Neutrophil (primary cell): ENCODE results near the gene SLC25A45.

Experiments
- H3K27ac ChIP-seq: fragments of 200-600 bp; sonication (generic); 2 replicates; pipeline ENCODE4 v1.5.1; 2016; ENCODE audit warnings: mild to moderate bottlenecking, moderate library complexity
- H3K27me3 ChIP-seq: fragments of 200-600 bp; sonication (generic); 2 replicates; pipeline ENCODE4 v1.6.0; 2016; ENCODE audit warnings: mild to moderate bottlenecking
- H3K36me3 ChIP-seq: fragments of 200-600 bp; sonication (generic); 2 replicates; pipeline ENCODE4 v1.5.1; 2017
- H3K4me1 ChIP-seq, 2 experiments: fragments of 200-600 bp in 1 of 2; sonication (generic) in 1 of 2; 1 replicate in 1 of 2; 2 replicates in 1 of 2; pipeline versions ENCODE4 v1.5.1 to v1.6.1; 2013 to 2016; ENCODE audit warnings: low read depth in 1 of 2, low read length in 1 of 2, mild to moderate bottlenecking in 1 of 2, moderate library complexity in 1 of 2; ENCODE audit not compliant: control insufficient read depth in 1 of 2, insufficient read depth in 1 of 2
- H3K4me3 ChIP-seq, 2 experiments: fragments of 200-600 bp in 1 of 2; sonication (generic) in 1 of 2; 1 replicate in 1 of 2; 2 replicates in 1 of 2; pipeline ENCODE4 v1.5.1; 2013 to 2016; ENCODE audit warnings: low read depth in 1 of 2, low read length in 1 of 2, mild to moderate bottlenecking in 1 of 2, moderate library complexity in 1 of 2
- H3K9me3 ChIP-seq: fragments of 200-600 bp; sonication (generic); 2 replicates; pipeline ENCODE4 v1.5.1; 2016
- TF ChIP-seq, protein P1 (sequence below): fragments of 200-600 bp; sonication (generic); IDR thresholded peaks from 2 replicates; pipeline ENCODE4 v1.5.1; 2016; ENCODE audit warnings: antibody characterized with exemption

SLC25A45 gene

GRCh38 chr11:65403607-65404121 is 21.2 kb upstream of the SLC25A45 start:
- H3K9me3 ChIP-seq, result no peaks in the 10 kb centered on the region
- H3K27ac ChIP-seq, result peak overlapping the region; percentile 87
- peaks cover 17 to 21% of the 10 kb centered on the region in 2 experiments for H3K4me1 ChIP-seq
- TF ChIP-seq, protein P1, sequence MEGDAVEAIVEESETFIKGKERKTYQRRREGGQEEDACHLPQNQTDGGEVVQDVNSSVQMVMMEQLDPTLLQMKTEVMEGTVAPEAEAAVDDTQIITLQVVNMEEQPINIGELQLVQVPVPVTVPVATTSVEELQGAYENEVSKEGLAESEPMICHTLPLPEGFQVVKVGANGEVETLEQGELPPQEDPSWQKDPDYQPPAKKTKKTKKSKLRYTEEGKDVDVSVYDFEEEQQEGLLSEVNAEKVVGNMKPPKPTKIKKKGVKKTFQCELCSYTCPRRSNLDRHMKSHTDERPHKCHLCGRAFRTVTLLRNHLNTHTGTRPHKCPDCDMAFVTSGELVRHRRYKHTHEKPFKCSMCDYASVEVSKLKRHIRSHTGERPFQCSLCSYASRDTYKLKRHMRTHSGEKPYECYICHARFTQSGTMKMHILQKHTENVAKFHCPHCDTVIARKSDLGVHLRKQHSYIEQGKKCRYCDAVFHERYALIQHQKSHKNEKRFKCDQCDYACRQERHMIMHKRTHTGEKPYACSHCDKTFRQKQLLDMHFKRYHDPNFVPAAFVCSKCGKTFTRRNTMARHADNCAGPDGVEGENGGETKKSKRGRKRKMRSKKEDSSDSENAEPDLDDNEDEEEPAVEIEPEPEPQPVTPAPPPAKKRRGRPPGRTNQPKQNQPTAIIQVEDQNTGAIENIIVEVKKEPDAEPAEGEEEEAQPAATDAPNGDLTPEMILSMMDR, result no peak
- no peaks in the 10 kb centered on the region for H3K27me3 ChIP-seq
- H3K4me3 ChIP-seq, result peak overlapping the region; percentile 2 to 16
- H3K36me3 ChIP-seq, result peaks cover 74% of the 10 kb centered on the region

DNA sequence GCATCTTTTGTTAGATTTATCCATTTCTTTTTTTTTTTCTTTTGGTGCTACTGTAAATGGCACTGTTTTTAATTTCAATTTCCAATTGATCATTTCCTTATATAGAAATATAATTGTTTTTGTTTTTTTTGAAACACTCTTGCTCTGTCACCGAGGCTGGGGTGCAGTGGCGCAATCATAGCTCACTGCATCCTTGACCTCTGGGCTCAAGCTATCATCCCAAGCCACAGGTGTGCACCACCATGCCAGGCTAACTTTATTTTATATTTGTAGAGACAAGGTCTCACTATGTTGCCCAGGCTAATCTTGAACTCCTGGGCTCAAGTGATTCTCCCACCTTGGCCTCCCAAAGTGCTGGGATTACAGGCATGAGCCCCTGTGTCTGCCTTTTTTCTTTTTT is 20.3 kb upstream of the SLC25A45 start:
- Histone ChIP-seq H3K4me3 (no peak overlapping the region), H3K4me1 (peaks cover 17 to 21% of the 10 kb centered on the region in 2 experiments), H3K36me3 (peaks cover 76% of the 10 kb centered on the region), H3K9me3 (no peaks in the 10 kb centered on the region), H3K27ac (peak overlapping the region; percentile 87), H3K27me3 (no peaks in the 10 kb centered on the region)
- TF ChIP-seq, protein P1, result no peak

- TF ChIP-seq, protein P1, result no peak
- Histone ChIP-seq H3K4me3 (no peak overlapping the region), H3K4me1 (peaks cover 17 to 21% of the 10 kb centered on the region in 2 experiments), H3K9me3 (no peaks in the 10 kb centered on the region), H3K27me3 (no peaks in the 10 kb centered on the region), H3K36me3 (peaks cover 77% of the 10 kb centered on the region), H3K27ac (no peak overlapping the region)
Measured at GRCh38 chr11:65401803-65402248, 19.4 kb upstream of the SLC25A45 start.

GRCh38 chr11:65401073-65401802 is 18.8 kb upstream of the SLC25A45 start:
- H3K4me1 ChIP-seq, result peaks cover 17 to 21% of the 10 kb centered on the region in 2 experiments
- no peak overlapping the region for H3K4me3 ChIP-seq
- no peaks in the 10 kb centered on the region for H3K9me3 ChIP-seq
- no peaks in the 10 kb centered on the region for H3K27me3 ChIP-seq
- H3K36me3 ChIP-seq, result peaks cover 77% of the 10 kb centered on the region
- no peak overlapping the region for H3K27ac ChIP-seq
- TF ChIP-seq, protein P1, result no peak

- Histone ChIP-seq H3K27me3 (no peaks in the 10 kb centered on the region), H3K4me1 (peaks cover 17 to 21% of the 10 kb centered on the region in 2 experiments), H3K36me3 (peaks cover 80% of the 10 kb centered on the region), H3K9me3 (no peaks in the 10 kb centered on the region), H3K4me3 (no peak overlapping the region), H3K27ac (no peak overlapping the region)
- TF ChIP-seq, protein P1, result no peak
Measured at GRCh38 chr11:65400307-65401072, 18.0 kb upstream of the SLC25A45 start.
